HCT116 (cell line): ENCODE measurements around the gene SENP6. TPM values are rescaled to one million over a fixed set of nuclear protein-coding genes. Genes with fewer than 3 reads are reported as not detected.

ENCODE experiments used
- ATAC-seq: fragments of 200-7000 bp; cut with Tn5 transposase; 2 replicates; pipeline ENCODE4 v1.9.1; 2020; ENCODE audit warnings: mild to moderate bottlenecking, moderate library complexity
- BruUV-seq: library from RNA; stranded (reverse); fragments of 400-500 nt; replicated peaks from 2 replicates; lab custom pipeline; 2021; lab: Mats Ljungman, UMichigan
- CTCF ChIA-PET: fragments of 300-600 bp; sonication (Branson Sonifier 250); formaldehyde crosslinking; loops from one replicate; lab custom pipeline; 2021; ENCODE audit warnings: antibody characterized with exemption; lab: Charles Lee
- POLR2A ChIA-PET: fragments of 300-600, 350-600 bp; sonication (Branson Sonifier 250); formaldehyde crosslinking; loops from one replicate; lab custom pipeline; 2021; ENCODE audit warnings: antibody characterized with exemption; lab: Charles Lee
- RAD21 ChIA-PET, 2 experiments: fragments of 300-600 bp; sonication (Branson Sonifier 250); formaldehyde crosslinking; loops; one replicate each; lab custom pipeline; 2023; ENCODE audit warnings: low total read pairs in 2 of 2; ENCODE audit not compliant: uncharacterized antibody in 2 of 2, unreplicated experiment in 2 of 2, low non-redundant PET in 1 of 2; lab: Charles Lee
- DNase-seq: peaks from one replicate; pipeline ENCODE4 v3.0.0-alpha.2; 2010; ENCODE audit warnings: low read depth, low spot score
- H2AFZ ChIP-seq: fragments of 200-600 bp; shearing (Covaris generic), sonication (generic); 2 replicates; pipeline ENCODE4 v1.6.1; 2017; ENCODE audit warnings: low read depth, mixed run types, mixed read lengths, antibody characterized with exemption, low read length; ENCODE audit not compliant: poor library complexity, severe bottlenecking
- H3K27ac ChIP-seq: 2 replicates; pipeline ENCODE4 v1.5.1; 2012; ENCODE audit warnings: low read depth, low read length
- H3K27me3 ChIP-seq: fragments of 200-600 bp; sonication (generic); 2 replicates; pipeline ENCODE4 v1.6.1; 2016; ENCODE audit warnings: mixed run types, low read length, mixed read lengths; ENCODE audit not compliant: insufficient read depth
- H3K36me3 ChIP-seq, 2 experiments: fragments of 200-500 bp in 1 of 2; fragments of 200-600 bp in 1 of 2; sonication (Bioruptor generic) in 1 of 2; sonication (generic) in 1 of 2; 2 replicates each; pipeline versions ENCODE4 v1.5.1 to v1.6.1; 2014 to 2016; ENCODE audit warnings: low read length in 2 of 2, inconsistent platforms in 1 of 2, mixed read lengths in 1 of 2, mixed run types in 1 of 2; ENCODE audit not compliant: insufficient read depth in 2 of 2, control insufficient read depth in 1 of 2
- H3K4me1 ChIP-seq, 2 experiments: fragments of 200-600 bp in 1 of 2; sonication (generic) in 1 of 2; 2 replicates each; pipeline versions ENCODE4 v1.5.1 to v1.6.1; 2012 to 2017; ENCODE audit warnings: low read length in 2 of 2, inconsistent platforms in 1 of 2, mild to moderate bottlenecking in 1 of 2, mixed read lengths in 1 of 2, mixed run types in 1 of 2, moderate library complexity in 1 of 2; ENCODE audit not compliant: insufficient read depth in 2 of 2, control insufficient read depth in 1 of 2
- H3K4me2 ChIP-seq: fragments of 200-600 bp; sonication (generic); 2 replicates; pipeline ENCODE4 v1.6.1; 2017; ENCODE audit warnings: mixed run types, low read length, mixed read lengths
- H3K4me3 ChIP-seq, 2 experiments: fragments of 200-600 bp in 1 of 2; sonication (generic) in 1 of 2; replicated peaks in 1 of 2; 2 replicates each; pipeline ENCODE4 v1.5.1; 2011 to 2016; ENCODE audit warnings: low read length in 2 of 2, control low read depth in 1 of 2, low read depth in 1 of 2, mild to moderate bottlenecking in 1 of 2, mixed read lengths in 1 of 2, mixed run types in 1 of 2
- H3K79me2 ChIP-seq: fragments of 200-600 bp; sonication (generic); 2 replicates; pipeline ENCODE4 v1.6.1; 2017; ENCODE audit warnings: mild to moderate bottlenecking, mixed run types, low read length, moderate library complexity, mixed read lengths; ENCODE audit not compliant: insufficient read depth
- H3K9ac ChIP-seq: fragments of 200-600 bp; sonication (generic); 2 replicates; pipeline ENCODE4 v1.6.1; 2016; ENCODE audit warnings: low read length, mixed read lengths
- H3K9me2 ChIP-seq: fragments of 200-600 bp; sonication (generic), shearing (Covaris generic); 2 replicates; pipeline ENCODE4 v1.6.1; 2017; ENCODE audit warnings: mixed run types, mild to moderate bottlenecking, moderate library complexity; ENCODE audit not compliant: insufficient read depth
- H3K9me3 ChIP-seq, 2 experiments: fragments of 200-500 bp in 1 of 2; fragments of 200-600 bp in 1 of 2; sonication (Bioruptor generic) in 1 of 2; sonication (generic) in 1 of 2; 2 replicates each; pipeline ENCODE4 v1.6.1; 2014 to 2017; ENCODE audit warnings: low read length in 2 of 2, mixed read lengths in 2 of 2, inconsistent platforms in 1 of 2, low read depth in 1 of 2, mild to moderate bottlenecking in 1 of 2, mixed run types in 1 of 2, moderate library complexity in 1 of 2; ENCODE audit not compliant: control insufficient read depth in 1 of 2, insufficient read depth in 1 of 2
- H4K20me1 ChIP-seq: fragments of 200-600 bp; sonication (generic), shearing (Covaris generic); 2 replicates; pipeline ENCODE4 v1.6.1; 2017; ENCODE audit warnings: mixed run types, mild to moderate bottlenecking, moderate library complexity; ENCODE audit not compliant: insufficient read depth
- CEBPB ChIP-seq: IDR thresholded peaks from 2 replicates; pipeline ENCODE4 v1.6.1; 2012; ENCODE audit warnings: low read depth
- EGR1 ChIP-seq: IDR thresholded peaks from 2 replicates; pipeline ENCODE4 v1.6.1; 2012; ENCODE audit warnings: low read depth
- ELF1 ChIP-seq: IDR thresholded peaks from 2 replicates; pipeline ENCODE4 v1.6.1; 2012; ENCODE audit warnings: low read depth, borderline replicate concordance
- EZH2 ChIP-seq: fragments of 200-600 bp; sonication (generic); IDR thresholded peaks from 2 replicates; pipeline ENCODE4 v1.6.1; 2017; ENCODE audit warnings: antibody characterized with exemption, mixed run types
- EZH2phosphoT487 ChIP-seq: fragments of 200-600 bp; IDR thresholded peaks from 2 replicates; pipeline ENCODE4 v1.6.1; 2018; ENCODE audit warnings: antibody characterized with exemption, borderline replicate concordance
- FOSL1 ChIP-seq: IDR thresholded peaks from 2 replicates; pipeline ENCODE4 v1.6.1; 2012; ENCODE audit warnings: low read depth
- POLR2AphosphoS5 ChIP-seq: IDR thresholded peaks from 2 replicates; pipeline ENCODE4 v1.6.1; 2011; ENCODE audit warnings: mild to moderate bottlenecking, low read depth, low read length, moderate library complexity
- REST ChIP-seq: IDR thresholded peaks from 2 replicates; pipeline ENCODE4 v1.6.1; 2012; ENCODE audit warnings: low read depth
- SIN3A ChIP-seq: IDR thresholded peaks from 2 replicates; pipeline ENCODE4 v1.6.1; 2012; ENCODE audit warnings: low read depth
- SP1 ChIP-seq: IDR thresholded peaks from 2 replicates; pipeline ENCODE4 v1.6.1; 2012; ENCODE audit warnings: low read depth
- SRF ChIP-seq: IDR thresholded peaks from 2 replicates; pipeline ENCODE4 v1.6.1; 2012; ENCODE audit warnings: low read depth
- TCF7L2 ChIP-seq: IDR thresholded peaks from 2 replicates; pipeline ENCODE4 v1.7.0; 2011; ENCODE audit warnings: borderline replicate concordance, inconsistent platforms; ENCODE audit not compliant: insufficient read depth, insufficient read length; ENCODE audit errors: extremely low read depth
- YY1 ChIP-seq: IDR thresholded peaks from 2 replicates; pipeline ENCODE4 v1.6.1; 2011; ENCODE audit warnings: low read length, low read depth, moderate library complexity, mild to moderate bottlenecking; ENCODE audit not compliant: insufficient replicate concordance; ENCODE audit errors: extremely low read depth
- ZFX ChIP-seq: fragments of 450-650 bp; IDR thresholded peaks from 2 replicates; pipeline ENCODE4 v1.6.1; 2017
- ZNF274 ChIP-seq: fragments of 200-500 bp; sonication (Bioruptor generic); IDR thresholded peaks from 2 replicates; pipeline ENCODE4 v1.6.1; 2014; ENCODE audit warnings: mild to moderate bottlenecking, low read depth, low read length, inconsistent platforms
- intact Hi-C: fragments of 100-400 bp; cut with micrococcal nuclease; formaldehyde crosslinking; loops from 2 replicates; pipeline ENCODE4 v1.10.0; 2022
- total RNA-seq: library from RNA; stranded (reverse); gene quantifications from one replicate; pipeline ENCODE4 v1.2.1, GENCODE V29; 2021; ENCODE audit not compliant: unreplicated experiment
- TF ChIP-seq, protein P1 (sequence below): IDR thresholded peaks from 2 replicates; pipeline ENCODE4 v1.6.1; 2012
- TF ChIP-seq, protein P2 (sequence below): IDR thresholded peaks from 2 replicates; pipeline ENCODE4 v1.6.1; 2012

SENP6 gene
- total RNA-seq, 1 experiment from 2014 or later: 78.1 TPM

DNA sequence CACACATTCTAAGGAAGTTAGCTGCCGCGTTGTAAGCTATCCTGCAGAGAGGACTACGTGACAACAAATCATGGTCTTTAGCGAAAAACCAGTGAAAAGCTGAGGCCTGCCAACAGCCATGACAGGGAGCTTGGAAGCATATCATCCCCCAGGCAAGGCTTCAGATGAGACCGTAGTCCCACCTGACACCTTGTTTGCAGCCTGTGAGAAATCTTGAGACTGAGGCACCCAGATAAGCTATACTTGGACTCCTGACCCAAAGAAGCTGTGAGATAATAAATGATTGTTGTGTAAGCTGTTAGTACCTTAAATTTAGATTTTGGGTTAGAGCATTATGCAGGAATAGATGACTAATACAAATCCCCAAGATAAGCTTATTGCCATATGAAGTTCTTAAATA, 45.4 kb upstream of the SENP6 start:
- Histone ChIP-seq H3K27ac (no peak overlapping the region), H3K4me3 (no peak overlapping the region), H3K36me3 (no peaks in the 10 kb centered on the region), H3K4me2 (no peak overlapping the region), H3K79me2 (no peaks in the 10 kb centered on the region), H3K4me1 (no peaks in the 10 kb centered on the region), H2AFZ (peak overlapping the region; percentile 25), H3K9me3 (no peaks in the 10 kb centered on the region), H3K9ac (no peak overlapping the region), H3K27me3 (no peaks in the 10 kb centered on the region), H4K20me1 (no peaks in the 10 kb centered on the region), H3K9me2 (no peaks in the 10 kb centered on the region)
- TF ChIP-seq EGR1 (no peak), ZNF274 (no peak), REST (no peak), SRF (no peak), EZH2phosphoT487 (no peak), TCF7L2 (no peak), POLR2AphosphoS5 (no peak), ZFX (no peak), SIN3A (no peak), CEBPB (no peak), EZH2 (no peak), ELF1 (no peak), SP1 (no peak), YY1 (no peak), FOSL1 (no peak)
- TF ChIP-seq, protein P1, sequence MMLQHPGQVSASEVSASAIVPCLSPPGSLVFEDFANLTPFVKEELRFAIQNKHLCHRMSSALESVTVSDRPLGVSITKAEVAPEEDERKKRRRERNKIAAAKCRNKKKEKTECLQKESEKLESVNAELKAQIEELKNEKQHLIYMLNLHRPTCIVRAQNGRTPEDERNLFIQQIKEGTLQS: no peak
- TF ChIP-seq, protein P2, sequence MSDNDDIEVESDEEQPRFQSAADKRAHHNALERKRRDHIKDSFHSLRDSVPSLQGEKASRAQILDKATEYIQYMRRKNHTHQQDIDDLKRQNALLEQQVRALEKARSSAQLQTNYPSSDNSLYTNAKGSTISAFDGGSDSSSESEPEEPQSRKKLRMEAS: no peak
- no peak for DNase-seq
- ChIA-PET POLR2A (no interaction called here), CTCF (interaction anchor here (2.1 kb wide), 1 partner anchor 10 kb away, joined by 6 read pairs; no protein-coding TSS in a partner anchor), RAD21 (interaction anchor here in 1 of 2 experiments (0.7 kb wide), 1 partner anchor 187 kb away, joined by 5 read pairs; no protein-coding TSS in a partner anchor)
- BruUV-seq: no TSS peak
- intact Hi-C loops: no loop called here
- no peak for ATAC-seq
